HCT116 (cell line): ENCODE measurements around the gene GNL3L. TPM values are rescaled to one million over a fixed set of nuclear protein-coding genes. Genes with fewer than 3 reads are reported as not detected.
"Not testable (repeated sequence)": the region's sequence is repeated elsewhere in the genome, so short reads cannot be mapped to it uniquely, and the experiment has no call there.

Experiments used
- ATAC-seq: fragments of 200-7000 bp; cut with Tn5 transposase; 2 replicates; pipeline ENCODE4 v1.9.1; 2020; ENCODE audit warnings: mild to moderate bottlenecking, moderate library complexity
- BruUV-seq: library from RNA; stranded (reverse); fragments of 400-500 nt; replicated peaks from 2 replicates; lab custom pipeline; 2021; lab: Mats Ljungman, UMichigan
- CTCF ChIA-PET: fragments of 300-600 bp; sonication (Branson Sonifier 250); formaldehyde crosslinking; loops from one replicate; lab custom pipeline; 2021; ENCODE audit warnings: antibody characterized with exemption; lab: Charles Lee
- POLR2A ChIA-PET: fragments of 300-600, 350-600 bp; sonication (Branson Sonifier 250); formaldehyde crosslinking; loops from one replicate; lab custom pipeline; 2021; ENCODE audit warnings: antibody characterized with exemption; lab: Charles Lee
- RAD21 ChIA-PET, 2 experiments: fragments of 300-600 bp; sonication (Branson Sonifier 250); formaldehyde crosslinking; loops; one replicate each; lab custom pipeline; 2023; ENCODE audit warnings: low total read pairs in 2 of 2; ENCODE audit not compliant: uncharacterized antibody in 2 of 2, unreplicated experiment in 2 of 2, low non-redundant PET in 1 of 2; lab: Charles Lee
- DNase-seq: peaks from one replicate; pipeline ENCODE4 v3.0.0-alpha.2; 2010; ENCODE audit warnings: low read depth, low spot score
- H2AFZ ChIP-seq: fragments of 200-600 bp; shearing (Covaris generic), sonication (generic); 2 replicates; pipeline ENCODE4 v1.6.1; 2017; ENCODE audit warnings: low read depth, mixed run types, mixed read lengths, antibody characterized with exemption, low read length; ENCODE audit not compliant: poor library complexity, severe bottlenecking
- H3K27ac ChIP-seq: 2 replicates; pipeline ENCODE4 v1.5.1; 2012; ENCODE audit warnings: low read depth, low read length
- H3K27me3 ChIP-seq: fragments of 200-600 bp; sonication (generic); 2 replicates; pipeline ENCODE4 v1.6.1; 2016; ENCODE audit warnings: mixed run types, low read length, mixed read lengths; ENCODE audit not compliant: insufficient read depth
- H3K36me3 ChIP-seq, 2 experiments: fragments of 200-500 bp in 1 of 2; fragments of 200-600 bp in 1 of 2; sonication (Bioruptor generic) in 1 of 2; sonication (generic) in 1 of 2; 2 replicates each; pipeline versions ENCODE4 v1.5.1 to v1.6.1; 2014 to 2016; ENCODE audit warnings: low read length in 2 of 2, inconsistent platforms in 1 of 2, mixed read lengths in 1 of 2, mixed run types in 1 of 2; ENCODE audit not compliant: insufficient read depth in 2 of 2, control insufficient read depth in 1 of 2
- H3K4me1 ChIP-seq, 2 experiments: fragments of 200-600 bp in 1 of 2; sonication (generic) in 1 of 2; 2 replicates each; pipeline versions ENCODE4 v1.5.1 to v1.6.1; 2012 to 2017; ENCODE audit warnings: low read length in 2 of 2, inconsistent platforms in 1 of 2, mild to moderate bottlenecking in 1 of 2, mixed read lengths in 1 of 2, mixed run types in 1 of 2, moderate library complexity in 1 of 2; ENCODE audit not compliant: insufficient read depth in 2 of 2, control insufficient read depth in 1 of 2
- H3K4me2 ChIP-seq: fragments of 200-600 bp; sonication (generic); 2 replicates; pipeline ENCODE4 v1.6.1; 2017; ENCODE audit warnings: mixed run types, low read length, mixed read lengths
- H3K4me3 ChIP-seq, 2 experiments: fragments of 200-600 bp in 1 of 2; sonication (generic) in 1 of 2; replicated peaks in 1 of 2; 2 replicates each; pipeline ENCODE4 v1.5.1; 2011 to 2016; ENCODE audit warnings: low read length in 2 of 2, control low read depth in 1 of 2, low read depth in 1 of 2, mild to moderate bottlenecking in 1 of 2, mixed read lengths in 1 of 2, mixed run types in 1 of 2
- H3K79me2 ChIP-seq: fragments of 200-600 bp; sonication (generic); 2 replicates; pipeline ENCODE4 v1.6.1; 2017; ENCODE audit warnings: mild to moderate bottlenecking, mixed run types, low read length, moderate library complexity, mixed read lengths; ENCODE audit not compliant: insufficient read depth
- H3K9ac ChIP-seq: fragments of 200-600 bp; sonication (generic); 2 replicates; pipeline ENCODE4 v1.6.1; 2016; ENCODE audit warnings: low read length, mixed read lengths
- H3K9me2 ChIP-seq: fragments of 200-600 bp; sonication (generic), shearing (Covaris generic); 2 replicates; pipeline ENCODE4 v1.6.1; 2017; ENCODE audit warnings: mixed run types, mild to moderate bottlenecking, moderate library complexity; ENCODE audit not compliant: insufficient read depth
- H3K9me3 ChIP-seq, 2 experiments: fragments of 200-500 bp in 1 of 2; fragments of 200-600 bp in 1 of 2; sonication (Bioruptor generic) in 1 of 2; sonication (generic) in 1 of 2; 2 replicates each; pipeline ENCODE4 v1.6.1; 2014 to 2017; ENCODE audit warnings: low read length in 2 of 2, mixed read lengths in 2 of 2, inconsistent platforms in 1 of 2, low read depth in 1 of 2, mild to moderate bottlenecking in 1 of 2, mixed run types in 1 of 2, moderate library complexity in 1 of 2; ENCODE audit not compliant: control insufficient read depth in 1 of 2, insufficient read depth in 1 of 2
- H4K20me1 ChIP-seq: fragments of 200-600 bp; sonication (generic), shearing (Covaris generic); 2 replicates; pipeline ENCODE4 v1.6.1; 2017; ENCODE audit warnings: mixed run types, mild to moderate bottlenecking, moderate library complexity; ENCODE audit not compliant: insufficient read depth
- CBX3 ChIP-seq: IDR thresholded peaks from 2 replicates; pipeline ENCODE4 v1.6.1; 2012; ENCODE audit warnings: low read depth
- EGR1 ChIP-seq: IDR thresholded peaks from 2 replicates; pipeline ENCODE4 v1.6.1; 2012; ENCODE audit warnings: low read depth
- ELF1 ChIP-seq: IDR thresholded peaks from 2 replicates; pipeline ENCODE4 v1.6.1; 2012; ENCODE audit warnings: low read depth, borderline replicate concordance
- POLR2AphosphoS5 ChIP-seq: IDR thresholded peaks from 2 replicates; pipeline ENCODE4 v1.6.1; 2011; ENCODE audit warnings: mild to moderate bottlenecking, low read depth, low read length, moderate library complexity
- TCF7L2 ChIP-seq: IDR thresholded peaks from 2 replicates; pipeline ENCODE4 v1.7.0; 2011; ENCODE audit warnings: borderline replicate concordance, inconsistent platforms; ENCODE audit not compliant: insufficient read depth, insufficient read length; ENCODE audit errors: extremely low read depth
- intact Hi-C: fragments of 100-400 bp; cut with micrococcal nuclease; formaldehyde crosslinking; loops from 2 replicates; pipeline ENCODE4 v1.10.0; 2022
- total RNA-seq: library from RNA; stranded (reverse); gene quantifications from one replicate; pipeline ENCODE4 v1.2.1, GENCODE V29; 2021; ENCODE audit not compliant: unreplicated experiment
- TF ChIP-seq, protein P1 (sequence below): IDR thresholded peaks from 2 replicates; pipeline ENCODE4 v1.6.1; 2012

GNL3L gene
- total RNA-seq, 1 experiment from 2014 or later: 60.2 TPM

DNA sequence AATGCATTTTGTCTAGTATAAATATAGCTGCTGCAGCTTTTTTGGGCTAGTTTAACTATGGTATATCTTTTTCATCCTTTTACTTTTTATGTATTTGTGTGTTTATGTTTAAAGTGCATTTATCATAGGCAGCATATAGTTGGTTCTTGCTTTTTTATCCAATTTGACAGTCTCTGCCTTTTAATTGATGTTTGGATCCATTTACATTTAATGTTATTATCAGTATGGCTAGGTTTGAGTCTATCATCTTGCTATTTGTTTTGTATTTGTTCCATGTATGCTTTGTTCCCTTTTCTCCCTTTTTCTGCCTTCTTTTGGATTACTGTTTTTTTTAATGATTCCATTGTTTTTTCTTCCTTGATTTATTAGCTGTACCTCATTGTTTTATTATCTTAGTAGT, 40.3 kb downstream of the GNL3L start:
- Histone ChIP-seq H3K4me3 (no peak overlapping the region), H4K20me1 (no peaks in the 10 kb centered on the region), H3K9me3 (no peaks in the 10 kb centered on the region), H3K9me2 (no peaks in the 10 kb centered on the region), H3K4me2 (no peak overlapping the region), H3K27ac (no peak overlapping the region), H3K4me1 (no peaks in the 10 kb centered on the region), H3K79me2 (0 out of 2 replicates have a peak, but pooled peaks cover 4% of the 10 kb centered on the region), H3K36me3 (peaks cover 0 to 12% of the 10 kb centered on the region in 2 experiments; a peak in 1 of 4 replicates), H3K9ac (no peak overlapping the region), H3K27me3 (no peaks in the 10 kb centered on the region), H2AFZ (no peak overlapping the region)
- DNase-seq (no peak), ATAC-seq (no peak)
- ChIA-PET RAD21 (no interaction called here), CTCF (no interaction called here), POLR2A (no interaction called here)
- BruUV-seq: no TSS peak
- intact Hi-C loops: no loop called here
- TF ChIP-seq EGR1 (no peak), POLR2AphosphoS5 (no peak), ELF1 (no peak), TCF7L2 (no peak), CBX3 (no peak)
- TF ChIP-seq, protein P1, sequence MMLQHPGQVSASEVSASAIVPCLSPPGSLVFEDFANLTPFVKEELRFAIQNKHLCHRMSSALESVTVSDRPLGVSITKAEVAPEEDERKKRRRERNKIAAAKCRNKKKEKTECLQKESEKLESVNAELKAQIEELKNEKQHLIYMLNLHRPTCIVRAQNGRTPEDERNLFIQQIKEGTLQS: no peak

DNA sequence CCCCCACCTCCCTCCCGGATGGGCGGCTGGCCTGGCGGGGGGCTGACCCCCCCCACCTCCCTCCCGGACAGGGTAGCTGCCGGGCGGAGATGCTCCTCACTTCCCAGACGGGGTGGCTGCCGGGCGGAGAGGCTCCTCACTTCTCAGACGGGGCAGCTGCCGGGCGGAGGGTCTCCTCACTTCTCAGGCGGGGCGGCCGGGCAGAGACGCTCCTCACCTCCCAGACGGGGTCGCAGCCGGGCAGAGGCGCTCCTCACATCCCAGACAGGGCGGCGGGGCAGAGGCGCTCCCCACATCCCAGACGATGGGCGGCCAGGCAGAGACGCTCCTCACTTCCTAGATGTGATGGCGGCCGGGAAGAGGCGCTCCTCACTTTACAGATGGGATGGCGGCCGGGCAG, 42.6 kb downstream of the GNL3L start:
- H3K9me3 ChIP-seq, H3K4me1 ChIP-seq, H3K79me2 ChIP-seq, H3K9me2 ChIP-seq, H3K9ac ChIP-seq, H3K27ac ChIP-seq, H2AFZ ChIP-seq, ATAC-seq, intact Hi-C loops, H3K4me2 ChIP-seq, DNase-seq, RAD21 ChIA-PET, H3K27me3 ChIP-seq, POLR2A ChIA-PET, H4K20me1 ChIP-seq, H3K4me3 ChIP-seq, CTCF ChIA-PET, BruUV-seq, H3K36me3 ChIP-seq: not testable (repeated sequence)
